Measurements from ENCODE around the gene TMEM179B. TPM values are rescaled to one million over a fixed set of nuclear protein-coding genes. Genes with fewer than 3 reads are reported as not detected.

TMEM179B gene
- polyA plus RNA-seq, 1 donor (not counting 4 experiments of a cell fraction or from before 2014, with no cell fraction given) = 35.4 TPM

- Histone ChIP-seq H3K4me2 (ENCODE audit: control insufficient read depth, extremely low read depth, insufficient read depth, low read depth, low read length) (no peak overlapping the region), H4K20me1 (ENCODE audit: control insufficient read depth, extremely low read depth, insufficient read depth, low read length) (no peaks in the 10 kb centered on the region), H3K9me1 (ENCODE audit: control insufficient read depth, extremely low read depth, insufficient read depth, low read length) (peaks cover 2% of the 10 kb centered on the region), H3K4me3 (ENCODE audit: control insufficient read depth in 2 of 3, extremely low read depth in 1 of 3, insufficient read depth in 2 of 3, low read depth in 1 of 3, low read length in 3 of 3) (no peak overlapping the region), H3K9ac (ENCODE audit: control insufficient read depth, extremely low read depth, insufficient read depth, low read length) (no peak overlapping the region), H3K27ac (ENCODE audit: control insufficient read depth, insufficient read depth, low read length) (no peak overlapping the region), H2AFZ (ENCODE audit: control insufficient read depth, low read length) (no peak overlapping the region), H3K36me3 (ENCODE audit: control insufficient read depth in 2 of 2, extremely low read depth in 1 of 2, insufficient read depth in 2 of 2, low read length in 2 of 2) (peaks cover 9 to 17% of the 10 kb centered on the region in 2 experiments), H3K79me2 (ENCODE audit: control insufficient read depth, insufficient read depth, low read length) (peaks cover 16% of the 10 kb centered on the region), H3K4me1 (ENCODE audit: control insufficient read depth, extremely low read depth, insufficient read depth, low read length) (peaks cover 11% of the 10 kb centered on the region), H3K9me3 (ENCODE audit: control insufficient read depth, low read depth, low read length) (no peaks in the 10 kb centered on the region), H3K27me3 (ENCODE audit: control insufficient read depth, extremely low read depth, insufficient read depth, low read length) (no peaks in the 10 kb centered on the region)
- no peak for TF ChIP-seq EZH2 (IDR thresholded peaks at IDR 0.05; ENCODE audit: low read length)
- TF ChIP-seq, protein P1, sequence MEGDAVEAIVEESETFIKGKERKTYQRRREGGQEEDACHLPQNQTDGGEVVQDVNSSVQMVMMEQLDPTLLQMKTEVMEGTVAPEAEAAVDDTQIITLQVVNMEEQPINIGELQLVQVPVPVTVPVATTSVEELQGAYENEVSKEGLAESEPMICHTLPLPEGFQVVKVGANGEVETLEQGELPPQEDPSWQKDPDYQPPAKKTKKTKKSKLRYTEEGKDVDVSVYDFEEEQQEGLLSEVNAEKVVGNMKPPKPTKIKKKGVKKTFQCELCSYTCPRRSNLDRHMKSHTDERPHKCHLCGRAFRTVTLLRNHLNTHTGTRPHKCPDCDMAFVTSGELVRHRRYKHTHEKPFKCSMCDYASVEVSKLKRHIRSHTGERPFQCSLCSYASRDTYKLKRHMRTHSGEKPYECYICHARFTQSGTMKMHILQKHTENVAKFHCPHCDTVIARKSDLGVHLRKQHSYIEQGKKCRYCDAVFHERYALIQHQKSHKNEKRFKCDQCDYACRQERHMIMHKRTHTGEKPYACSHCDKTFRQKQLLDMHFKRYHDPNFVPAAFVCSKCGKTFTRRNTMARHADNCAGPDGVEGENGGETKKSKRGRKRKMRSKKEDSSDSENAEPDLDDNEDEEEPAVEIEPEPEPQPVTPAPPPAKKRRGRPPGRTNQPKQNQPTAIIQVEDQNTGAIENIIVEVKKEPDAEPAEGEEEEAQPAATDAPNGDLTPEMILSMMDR (optimal IDR thresholded peaks at IDR 0.05 in 1 of 3, IDR thresholded peaks at IDR 0.05 in 1 of 3, conservative IDR thresholded peaks at IDR 0.05 in 1 of 3; ENCODE audit: extremely low read depth in 1 of 3, insufficient read depth in 2 of 3, low read length in 3 of 3) = no peak
- dilution Hi-C loops (cut with MboI; ENCODE audit: extremely low pct_ligation_motif_present, low sequenced_read_pairs) = no loop called here
- DNase-seq (ENCODE audit: low read depth, low spot score) = no peak
- FAIRE-seq = no peak
These were observed 34.9 kb upstream of the TMEM179B start for GRCh38 chr11:62752177-62752785.

DNA sequence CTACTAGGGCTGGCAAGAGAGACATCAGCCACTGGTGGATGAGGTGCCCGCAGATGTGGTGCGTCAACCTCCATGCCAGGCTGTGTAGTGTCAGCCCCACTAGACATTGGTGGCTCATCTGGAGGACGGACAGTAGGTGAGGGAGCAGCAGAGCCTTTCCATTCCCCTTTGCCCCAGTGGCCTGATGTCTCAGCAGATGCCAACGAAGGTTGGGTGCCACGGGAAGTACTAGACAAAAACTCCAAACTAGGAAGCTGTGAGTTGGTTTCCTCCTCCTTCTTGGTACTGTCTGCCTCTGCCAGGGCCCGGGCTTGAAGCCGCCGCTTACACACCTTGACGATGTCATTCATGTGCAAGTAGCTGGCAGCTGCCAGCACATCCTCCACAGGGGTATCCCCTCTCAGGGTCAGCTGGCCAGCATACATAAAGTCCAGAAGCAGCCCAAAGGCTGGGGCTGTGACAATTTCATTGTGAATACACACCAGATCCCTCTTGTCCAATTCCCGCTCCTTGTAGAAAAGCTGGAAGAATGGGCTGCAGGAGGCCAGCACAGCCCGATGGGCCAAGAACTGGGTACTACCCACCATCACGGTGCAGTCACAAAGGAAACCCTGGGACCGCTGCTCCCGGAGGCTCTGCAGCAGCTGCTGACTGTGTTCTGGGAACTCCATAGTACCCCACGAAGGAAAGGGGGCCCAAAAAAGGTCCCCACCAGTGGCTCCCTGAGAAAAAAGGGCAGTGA lies 34.0 kb upstream of the TMEM179B start:
- peak overlapping the region; percentile 94 for H3K27ac ChIP-seq (ENCODE audit: control insufficient read depth, insufficient read depth, low read length)
- DNase-seq (ENCODE audit: low read depth, low spot score) = no peak
- no peak for FAIRE-seq
- H3K4me2 ChIP-seq (ENCODE audit: control insufficient read depth, extremely low read depth, insufficient read depth, low read depth, low read length) = peak overlapping the region; percentile 83
- H3K9me3 ChIP-seq (ENCODE audit: control insufficient read depth, low read depth, low read length) = no peaks in the 10 kb centered on the region
- peaks cover 2% of the 10 kb centered on the region for H3K9me1 ChIP-seq (ENCODE audit: control insufficient read depth, extremely low read depth, insufficient read depth, low read length)
- TF ChIP-seq, protein P1 (optimal IDR thresholded peaks at IDR 0.05 in 1 of 3, IDR thresholded peaks at IDR 0.05 in 1 of 3, conservative IDR thresholded peaks at IDR 0.05 in 1 of 3; ENCODE audit: extremely low read depth in 1 of 3, insufficient read depth in 2 of 3, low read length in 3 of 3) = no peak
- TF ChIP-seq EZH2 (IDR thresholded peaks at IDR 0.05; ENCODE audit: low read length) = no peak
- H3K27me3 ChIP-seq (ENCODE audit: control insufficient read depth, extremely low read depth, insufficient read depth, low read length) = no peaks in the 10 kb centered on the region
- H3K79me2 ChIP-seq (ENCODE audit: control insufficient read depth, insufficient read depth, low read length) = peaks cover 16% of the 10 kb centered on the region
- peaks cover 9 to 17% of the 10 kb centered on the region in 2 experiments for H3K36me3 ChIP-seq (ENCODE audit: control insufficient read depth in 2 of 2, extremely low read depth in 1 of 2, insufficient read depth in 2 of 2, low read length in 2 of 2)
- H3K4me3 ChIP-seq (ENCODE audit: control insufficient read depth in 2 of 3, extremely low read depth in 1 of 3, insufficient read depth in 2 of 3, low read depth in 1 of 3, low read length in 3 of 3) = peak overlapping the region; percentile 70 to 95 (median 85)
- peak overlapping the region; percentile 95 for H3K9ac ChIP-seq (ENCODE audit: control insufficient read depth, extremely low read depth, insufficient read depth, low read length)
- dilution Hi-C loops (cut with MboI; ENCODE audit: extremely low pct_ligation_motif_present, low sequenced_read_pairs) = no loop called here
- H3K4me1 ChIP-seq (ENCODE audit: control insufficient read depth, extremely low read depth, insufficient read depth, low read length) = peaks cover 11% of the 10 kb centered on the region
- no peaks in the 10 kb centered on the region for H4K20me1 ChIP-seq (ENCODE audit: control insufficient read depth, extremely low read depth, insufficient read depth, low read length)
- peak overlapping the region; percentile 90 for H2AFZ ChIP-seq (ENCODE audit: control insufficient read depth, low read length)
